Esophagus squamous epithelium (tissue), 4 donors: Measurements from ENCODE around the gene ZNF790.

Experiments
- POLR2A ChIP-seq, 4 donors: fragments of 450-650 bp; IDR thresholded peaks; one replicate each; pipeline ENCODE4 v1.6.1; 2017; ENCODE audit warnings: antibody characterized with exemption in 4 of 4, mild to moderate bottlenecking in 4 of 4, moderate library complexity in 3 of 4
- TF ChIP-seq, protein P1 (sequence below), 6 experiments: fragments of 450-650 bp in 4 of 6; fragments of 200-600 bp in 2 of 6; sonication (generic) in 2 of 6; IDR thresholded peaks; one replicate each; pipeline ENCODE4 v1.5.1; 2016 to 2019; ENCODE audit warnings: antibody characterized with exemption in 6 of 6, mild to moderate bottlenecking in 4 of 6, moderate library complexity in 4 of 6

- TF ChIP-seq POLR2A (IDR thresholded peaks at IDR 0.05) = peak in 1 of 4 donors; percentile 20
- TF ChIP-seq, protein P1, sequence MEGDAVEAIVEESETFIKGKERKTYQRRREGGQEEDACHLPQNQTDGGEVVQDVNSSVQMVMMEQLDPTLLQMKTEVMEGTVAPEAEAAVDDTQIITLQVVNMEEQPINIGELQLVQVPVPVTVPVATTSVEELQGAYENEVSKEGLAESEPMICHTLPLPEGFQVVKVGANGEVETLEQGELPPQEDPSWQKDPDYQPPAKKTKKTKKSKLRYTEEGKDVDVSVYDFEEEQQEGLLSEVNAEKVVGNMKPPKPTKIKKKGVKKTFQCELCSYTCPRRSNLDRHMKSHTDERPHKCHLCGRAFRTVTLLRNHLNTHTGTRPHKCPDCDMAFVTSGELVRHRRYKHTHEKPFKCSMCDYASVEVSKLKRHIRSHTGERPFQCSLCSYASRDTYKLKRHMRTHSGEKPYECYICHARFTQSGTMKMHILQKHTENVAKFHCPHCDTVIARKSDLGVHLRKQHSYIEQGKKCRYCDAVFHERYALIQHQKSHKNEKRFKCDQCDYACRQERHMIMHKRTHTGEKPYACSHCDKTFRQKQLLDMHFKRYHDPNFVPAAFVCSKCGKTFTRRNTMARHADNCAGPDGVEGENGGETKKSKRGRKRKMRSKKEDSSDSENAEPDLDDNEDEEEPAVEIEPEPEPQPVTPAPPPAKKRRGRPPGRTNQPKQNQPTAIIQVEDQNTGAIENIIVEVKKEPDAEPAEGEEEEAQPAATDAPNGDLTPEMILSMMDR (IDR thresholded peaks at IDR 0.05) = no peak
These were observed at the start of gene ZNF790 for GRCh38 chr19:36837906-36838783.
